Testis (tissue), 3 donors: Measurements from ENCODE around the gene NOXO1. TPM values are rescaled to one million over a fixed set of nuclear protein-coding genes. Genes with fewer than 3 reads are reported as not detected.
"Not testable (repeated sequence)": the region's sequence is repeated elsewhere in the genome, so short reads cannot be mapped to it uniquely, and the experiment has no call there.

Source experiments
- DNase-seq: peaks from one replicate; pipeline ENCODE4 v3.0.0-alpha.2; 2019
- H3K27ac ChIP-seq, 2 donors: fragments of 200-600 bp; sonication (generic); one replicate each; pipeline ENCODE4 v1.5.1; 2019
- H3K27me3 ChIP-seq: fragments of 200-600 bp; sonication (generic); one replicate; pipeline ENCODE4 v1.5.1; 2019
- H3K36me3 ChIP-seq: fragments of 200-600 bp; sonication (generic); one replicate; pipeline ENCODE4 v1.5.1; 2017; ENCODE audit warnings: low read depth; ENCODE audit errors: missing control alignments
- H3K4me1 ChIP-seq: fragments of 200-600 bp; sonication (generic); one replicate; pipeline ENCODE4 v1.5.1; 2019
- H3K4me3 ChIP-seq, 2 donors: fragments of 200-600 bp; sonication (generic); one replicate each; pipeline ENCODE4 v1.5.1; 2017 to 2019
- H3K9me3 ChIP-seq: fragments of 200-600 bp; sonication (generic); one replicate; pipeline ENCODE4 v1.5.1; 2017
- CTCF ChIP-seq, 3 experiments: fragments of 450-650 bp in 2 of 3; fragments of 200-600 bp in 1 of 3; sonication (generic) in 1 of 3; IDR thresholded peaks; one replicate each; pipeline ENCODE4 v1.5.1; 2016 to 2019; ENCODE audit warnings: antibody characterized with exemption in 3 of 3, mild to moderate bottlenecking in 2 of 3, moderate library complexity in 1 of 3
- POLR2A ChIP-seq: fragments of 450-650 bp; IDR thresholded peaks from one replicate; pipeline ENCODE4 v1.6.1; 2017; ENCODE audit warnings: antibody characterized with exemption, mild to moderate bottlenecking, moderate library complexity
- WGBS, 2 donors: methylation state at CpG; one replicate each; pipeline ENCODE4 v1.1.5; 2018; 5-methylcytosine and 5-hydroxymethylcytosine counted together
- intact Hi-C: fragments of 100-400 bp; cut with DNase I; formaldehyde crosslinking; loops from one replicate; pipeline ENCODE4 v1.15.1; 2023; ENCODE audit warnings: low total_unique reads
- polyA plus RNA-seq: library from polyadenylated mRNA; stranded (reverse); fragments of 350-450 nt; fragmentation: Illumina TruSeq; extraction: RNeasy Lipid Tissue Mini Kit (QIAGEN cat#74804); gene quantifications from one replicate; pipeline ENCODE4 v1.2.3, GENCODE V29; 2014; ENCODE audit warnings: low read depth, low replicate concordance; ENCODE audit not compliant: insufficient read depth
- total RNA-seq, 2 donors: library from RNA; depleted of rRNA; stranded (reverse); fragments of >200 nt; gene quantifications; one replicate each; pipeline ENCODE4 v1.2.3, GENCODE V29; 2016

The NOXO1 gene
- total and polyA plus RNA-seq, 3 donors from 2014 or later = 3.7 to 7.6 (median 4.8) TPM

DNA sequence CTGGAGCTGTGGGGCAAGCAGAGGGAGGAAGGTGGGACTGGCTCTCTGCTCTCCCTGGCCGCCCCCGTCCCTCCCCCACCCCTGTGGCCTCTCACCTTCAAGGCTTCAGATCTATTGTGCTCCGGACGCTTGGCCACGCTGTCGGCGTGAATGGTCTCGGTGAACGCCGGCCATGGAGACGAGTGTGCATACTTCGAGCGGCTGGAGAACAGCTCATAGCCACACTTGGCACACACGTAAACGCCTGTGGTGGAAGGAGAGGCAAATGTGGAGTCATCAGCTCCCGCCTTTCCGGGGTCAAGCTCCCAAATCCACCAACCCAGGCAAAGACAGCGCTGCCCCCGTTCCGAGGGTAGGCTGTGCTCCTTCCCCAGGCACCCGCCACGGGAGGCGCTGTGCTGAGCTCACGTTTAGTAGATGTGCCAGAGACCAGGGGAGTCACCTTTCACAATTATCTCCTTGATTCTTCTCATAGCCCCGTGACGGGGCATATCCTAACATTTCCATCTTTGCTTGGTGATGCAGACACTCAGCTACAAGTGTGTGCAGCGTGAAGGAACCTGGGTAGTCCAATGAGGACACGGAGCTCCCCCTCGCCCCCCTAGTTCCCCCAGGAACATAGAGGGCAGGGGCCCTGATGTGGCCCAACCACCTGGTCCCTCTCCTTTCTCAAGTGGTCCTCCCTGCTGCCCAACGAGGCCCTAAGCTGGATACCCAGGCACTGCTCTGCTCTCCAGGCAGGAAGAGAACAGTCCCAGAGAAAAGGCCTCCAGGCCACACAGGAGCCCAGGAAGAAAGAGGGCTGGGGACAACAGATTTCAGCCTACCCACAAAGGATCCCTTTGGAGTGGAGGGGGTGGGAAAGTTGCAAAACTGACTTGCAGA lies 39.9 kb downstream of the NOXO1 start:
- DNase-seq = no peak
- intact Hi-C loops = no loop called here
- H3K9me3 ChIP-seq = no peaks in the 10 kb centered on the region
- peaks cover 16% of the 10 kb centered on the region for H3K4me1 ChIP-seq
- TF ChIP-seq POLR2A = no peak
- TF ChIP-seq CTCF (IDR thresholded peaks at IDR 0.05) = no peak
- WGBS, 2 donors = 90 to 92% methylated on average over 30 of the region's 30 CpGs
- H3K4me3 ChIP-seq = no peak overlapping the region
- no peak overlapping the region for H3K27ac ChIP-seq
- no peaks in the 10 kb centered on the region for H3K36me3 ChIP-seq
- H3K27me3 ChIP-seq = no peaks in the 10 kb centered on the region

DNA sequence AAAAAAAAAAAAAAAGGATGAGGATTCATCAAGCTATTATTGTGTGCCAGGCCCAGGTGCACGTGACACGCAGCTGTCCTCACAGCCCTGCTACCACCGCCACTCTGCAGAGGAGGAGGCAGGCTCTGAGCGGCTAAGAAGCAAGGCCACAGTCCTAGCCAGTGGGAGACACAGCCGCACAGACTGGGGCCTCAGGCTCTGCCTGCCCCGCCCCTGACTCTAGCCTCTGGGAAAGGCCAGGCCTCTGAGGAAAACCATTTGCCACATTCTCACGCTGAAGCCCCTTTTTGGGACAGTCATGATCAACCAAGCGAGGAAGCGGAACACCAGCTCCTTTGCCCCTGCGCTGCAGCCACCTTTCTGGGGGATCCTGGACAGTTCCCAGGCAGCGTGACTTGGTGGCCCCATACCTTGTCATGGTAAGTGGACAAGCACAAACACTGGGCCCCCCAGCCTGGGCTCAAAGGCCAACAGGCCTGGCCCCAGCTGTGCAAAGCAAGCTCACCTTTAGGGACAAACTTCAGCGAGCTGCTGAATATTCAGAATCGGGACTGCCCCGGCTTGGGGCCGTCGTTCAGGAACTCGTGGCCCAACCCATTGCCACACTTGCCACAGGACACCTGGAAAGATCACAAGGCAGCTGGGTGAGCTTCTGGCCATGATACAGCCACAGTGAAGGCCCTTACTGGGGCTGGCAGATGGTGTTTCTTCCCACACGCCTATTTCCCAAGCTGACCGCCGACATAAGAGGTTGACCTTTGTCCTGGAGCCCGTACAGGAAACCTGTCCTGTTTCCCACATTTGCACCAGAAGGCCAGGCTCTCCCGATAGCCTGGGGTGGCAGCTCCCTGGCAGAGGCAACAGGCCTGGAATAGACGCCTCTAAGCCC lies 40.8 kb downstream of the NOXO1 start:
- no peaks in the 10 kb centered on the region for H3K9me3 ChIP-seq
- WGBS, 2 donors = 93 to 94% methylated on average over 22 to 23 of the region's 23 CpGs

DNA sequence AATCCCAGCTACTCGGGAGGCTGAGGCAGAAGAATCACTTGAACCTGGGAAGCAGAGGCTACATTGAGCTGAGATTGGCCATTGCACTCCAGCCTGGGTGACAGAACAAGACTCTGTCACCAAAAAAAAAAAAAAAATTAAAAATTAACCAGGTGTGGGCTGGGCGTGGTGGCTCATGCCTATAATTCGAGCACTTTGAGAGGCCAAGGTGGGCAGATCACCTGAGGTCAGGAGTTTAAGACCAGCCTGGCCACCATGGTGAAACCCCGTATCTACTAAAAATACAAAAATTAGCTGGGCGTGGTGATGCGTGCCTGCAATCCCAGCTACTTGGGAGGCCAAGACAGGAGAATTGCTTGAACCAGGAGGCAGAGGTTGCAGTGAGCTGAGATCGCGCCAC lies 41.4 kb downstream of the NOXO1 start:
- DNase-seq, H3K27ac ChIP-seq, H3K27me3 ChIP-seq, H3K9me3 ChIP-seq, H3K36me3 ChIP-seq, intact Hi-C loops, H3K4me3 ChIP-seq: not testable (repeated sequence)
- H3K4me1 ChIP-seq = peaks cover 16% of the 10 kb centered on the region
- WGBS, 2 donors = 96 to 97% methylated on average over 8 of the region's 8 CpGs

More for the DNA sequence above, 40.8 kb downstream of the NOXO1 start:
- TF ChIP-seq CTCF (IDR thresholded peaks at IDR 0.05) = no peak
- no peak for TF ChIP-seq POLR2A
- intact Hi-C loops = no loop called here
- no peaks in the 10 kb centered on the region for H3K36me3 ChIP-seq
- no peak overlapping the region for H3K4me3 ChIP-seq
- no peaks in the 10 kb centered on the region for H3K27me3 ChIP-seq
- no peak overlapping the region for H3K27ac ChIP-seq
- peaks cover 16% of the 10 kb centered on the region for H3K4me1 ChIP-seq
- DNase-seq = no peak

DNA sequence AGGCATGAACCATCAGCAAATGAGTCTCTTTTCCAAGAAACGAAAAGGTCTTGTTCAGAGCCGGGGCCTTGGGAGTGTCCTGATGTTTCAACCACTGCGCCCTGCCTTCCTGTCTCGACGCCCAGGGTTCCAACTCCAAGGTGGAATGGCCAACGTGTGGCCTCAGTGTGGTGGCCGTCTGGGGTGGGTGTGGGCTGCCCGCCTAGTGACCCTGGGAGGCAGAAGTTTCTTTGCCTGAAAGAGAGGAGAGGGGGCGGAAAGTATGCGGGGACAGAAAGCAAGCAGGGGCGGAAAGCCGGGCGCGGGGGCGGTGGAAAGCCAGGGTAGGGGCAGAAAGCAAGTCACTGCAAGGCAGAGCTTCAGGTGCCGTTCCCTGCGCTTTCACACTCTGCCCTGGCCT lies 42.4 kb downstream of the NOXO1 start:
- peaks cover 16% of the 10 kb centered on the region for H3K4me1 ChIP-seq
- no peaks in the 10 kb centered on the region for H3K27me3 ChIP-seq
- no peak for DNase-seq
- intact Hi-C loops = no loop called here
- H3K27ac ChIP-seq = no peak overlapping the region
- no peak for TF ChIP-seq POLR2A
- TF ChIP-seq CTCF (IDR thresholded peaks at IDR 0.05) = no peak
- no peak overlapping the region for H3K4me3 ChIP-seq
- no peaks in the 10 kb centered on the region for H3K36me3 ChIP-seq
- WGBS, 2 donors = 92 to 96% methylated on average over 17 of the region's 17 CpGs
- no peaks in the 10 kb centered on the region for H3K9me3 ChIP-seq

DNA sequence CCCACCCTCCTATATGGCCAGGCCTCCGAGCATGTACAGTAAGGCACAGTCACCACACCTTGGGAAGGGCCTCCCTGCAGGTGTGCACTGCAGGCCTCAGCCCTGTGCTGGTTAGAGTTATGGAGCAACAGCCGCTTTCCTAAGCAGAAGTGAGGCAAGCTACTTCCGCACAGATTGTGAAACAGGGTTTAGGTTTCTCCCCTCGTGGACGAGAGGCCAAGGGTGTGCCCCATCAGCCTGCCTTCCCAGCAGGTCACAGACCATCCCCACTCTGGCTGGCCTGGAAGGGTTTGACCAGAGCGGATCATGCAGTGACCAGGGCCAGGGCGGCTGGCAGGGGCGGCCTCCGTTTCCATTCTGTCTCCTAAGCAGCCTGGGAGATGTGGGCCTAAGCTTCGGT lies 43.0 kb downstream of the NOXO1 start:
- Histone ChIP-seq H3K27ac (no peak overlapping the region), H3K9me3 (no peaks in the 10 kb centered on the region), H3K4me1 (peaks cover 10% of the 10 kb centered on the region), H3K27me3 (no peaks in the 10 kb centered on the region), H3K36me3 (no peaks in the 10 kb centered on the region), H3K4me3 (no peak overlapping the region)
- intact Hi-C loops = no loop called here
- WGBS, 2 donors = 86 to 95% methylated on average over 7 to 10 of the region's 10 CpGs
- TF ChIP-seq CTCF (IDR thresholded peaks at IDR 0.05) (no peak), POLR2A (no peak)
- DNase-seq = no peak
